Mesodermal cell (in vitro differentiated cells): ENCODE data around the gene DNM2.
"Not testable (repeated sequence)": the region's sequence is repeated elsewhere in the genome, so short reads cannot be mapped to it uniquely, and the experiment has no call there.

Experiments
- H3K27ac ChIP-seq: 2 replicates; pipeline ENCODE4 v1.7.0; 2013; ENCODE audit warnings: mild to moderate bottlenecking, low read depth, low read length, moderate library complexity; ENCODE audit not compliant: severe bottlenecking
- H3K36me3 ChIP-seq: 2 replicates; pipeline ENCODE4 v1.7.1; 2013; ENCODE audit warnings: mild to moderate bottlenecking, low read length, moderate library complexity; ENCODE audit not compliant: control insufficient read depth, insufficient read depth
- H3K4me1 ChIP-seq: one replicate; pipeline ENCODE4 v1.7.1; 2013; ENCODE audit warnings: mild to moderate bottlenecking, low read length; ENCODE audit not compliant: insufficient read depth, control insufficient read depth, poor library complexity, severe bottlenecking
- H3K4me3 ChIP-seq: 2 replicates; pipeline ENCODE4 v1.7.0; 2013; ENCODE audit warnings: low read length, control low read depth, mild to moderate bottlenecking; ENCODE audit not compliant: insufficient read depth, poor library complexity, severe bottlenecking; ENCODE audit errors: extremely low read depth
- H3K9me3 ChIP-seq: 2 replicates; pipeline ENCODE4 v1.7.1; 2013; ENCODE audit warnings: mild to moderate bottlenecking, low read length, moderate library complexity; ENCODE audit not compliant: control insufficient read depth
- WGBS, 2 experiments: methylation state at CpG; one replicate each; pipeline ENCODE4 v1.1.5; 2013; ENCODE audit warnings: missing lambda C conversion rate in 2 of 2; ENCODE audit not compliant: insufficient coverage in 2 of 2; 5-methylcytosine and 5-hydroxymethylcytosine counted together

DNM2 gene

GRCh38 chr19:10856899-10857298 is 139.0 kb downstream of the DNM2 start:
- not testable (repeated sequence) for H3K4me1 ChIP-seq, H3K9me3 ChIP-seq, H3K27ac ChIP-seq, H3K36me3 ChIP-seq, H3K4me3 ChIP-seq
- no CpG with 5 or more reads among the region's 1 CpG for WGBS, 2 experiments

DNA sequence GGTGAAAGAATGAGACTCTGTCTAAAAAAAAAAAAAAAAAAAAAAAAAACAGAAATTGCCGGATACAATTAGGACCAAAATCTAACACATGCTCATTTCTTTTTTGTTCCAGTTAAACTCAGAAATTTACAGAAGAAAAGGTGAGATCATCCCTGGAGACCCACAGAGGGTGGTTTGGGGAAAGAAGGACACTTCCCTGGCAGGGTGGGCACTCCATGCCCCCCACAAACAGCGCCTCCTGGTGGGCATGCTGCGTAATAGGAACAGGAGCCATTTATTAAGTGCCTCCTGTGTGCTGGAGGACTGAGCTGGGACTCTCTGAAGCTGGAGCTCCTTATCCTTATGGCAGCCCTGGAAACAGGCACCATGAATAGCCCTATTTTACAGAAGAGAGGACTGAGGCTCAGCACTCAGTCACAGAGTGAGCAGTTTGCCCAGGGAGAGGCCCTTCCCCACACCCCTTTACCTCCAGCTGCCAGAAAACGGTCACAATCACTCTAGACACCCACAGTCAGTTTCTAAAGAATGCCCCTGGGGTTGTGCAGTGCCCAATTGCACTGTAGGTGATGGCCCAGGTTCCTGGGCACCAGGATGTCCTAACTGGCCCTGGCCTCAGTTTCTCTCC is 140.4 kb downstream of the DNM2 start:
- no peaks in the 10 kb centered on the region for H3K36me3 ChIP-seq
- no peak overlapping the region for H3K27ac ChIP-seq
- H3K4me3 ChIP-seq, result no peak overlapping the region
- peaks cover 7% of the 10 kb centered on the region for H3K4me1 ChIP-seq
- H3K9me3 ChIP-seq, result no peaks in the 10 kb centered on the region
- 0% methylated on average over 2 of the region's 4 CpGs for WGBS, 2 experiments

DNA sequence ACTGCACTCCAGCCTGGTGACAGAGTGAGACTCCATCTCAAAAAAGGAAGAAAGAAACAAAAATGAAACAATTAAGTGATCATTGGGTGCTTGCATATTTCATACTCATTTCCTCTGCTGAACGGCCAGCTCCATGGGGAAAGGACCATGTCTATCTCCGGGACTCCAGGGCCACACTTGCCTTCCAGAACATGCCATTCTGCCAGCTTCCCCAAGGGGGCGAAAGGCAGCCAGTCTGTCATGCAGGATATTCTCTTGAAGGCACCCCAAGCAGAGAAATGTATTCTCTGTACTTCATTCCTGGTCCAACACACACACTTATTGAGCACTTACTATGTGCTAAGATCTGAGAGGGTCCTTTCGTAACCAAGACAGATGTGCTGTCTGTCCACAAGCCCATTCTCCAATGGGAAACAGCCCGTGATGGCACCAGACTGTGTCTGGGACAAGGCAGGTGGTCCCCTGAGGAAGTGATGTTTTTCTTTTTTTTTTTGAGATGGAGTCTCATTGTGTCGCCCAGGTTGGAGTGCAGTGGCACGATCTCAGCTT is 143.3 kb downstream of the DNM2 start:
- 59 to 81% methylated on average over 3 to 5 of the region's 7 CpGs for WGBS, 2 experiments
- Histone ChIP-seq H3K4me1 (peaks cover 7% of the 10 kb centered on the region), H3K36me3 (no peaks in the 10 kb centered on the region), H3K4me3 (no peak overlapping the region), H3K9me3 (no peaks in the 10 kb centered on the region), H3K27ac (no peak overlapping the region)

GRCh38 chr19:10862561-10863106 is 144.8 kb downstream of the DNM2 start:
- WGBS, 2 experiments, result 93 to 94% methylated on average over 6 of the region's 6 CpGs
- Histone ChIP-seq H3K4me3 (no peak overlapping the region), H3K27ac (peak overlapping the region; percentile 66), H3K4me1 (peaks cover 7% of the 10 kb centered on the region), H3K9me3 (no peaks in the 10 kb centered on the region), H3K36me3 (no peaks in the 10 kb centered on the region)

DNA sequence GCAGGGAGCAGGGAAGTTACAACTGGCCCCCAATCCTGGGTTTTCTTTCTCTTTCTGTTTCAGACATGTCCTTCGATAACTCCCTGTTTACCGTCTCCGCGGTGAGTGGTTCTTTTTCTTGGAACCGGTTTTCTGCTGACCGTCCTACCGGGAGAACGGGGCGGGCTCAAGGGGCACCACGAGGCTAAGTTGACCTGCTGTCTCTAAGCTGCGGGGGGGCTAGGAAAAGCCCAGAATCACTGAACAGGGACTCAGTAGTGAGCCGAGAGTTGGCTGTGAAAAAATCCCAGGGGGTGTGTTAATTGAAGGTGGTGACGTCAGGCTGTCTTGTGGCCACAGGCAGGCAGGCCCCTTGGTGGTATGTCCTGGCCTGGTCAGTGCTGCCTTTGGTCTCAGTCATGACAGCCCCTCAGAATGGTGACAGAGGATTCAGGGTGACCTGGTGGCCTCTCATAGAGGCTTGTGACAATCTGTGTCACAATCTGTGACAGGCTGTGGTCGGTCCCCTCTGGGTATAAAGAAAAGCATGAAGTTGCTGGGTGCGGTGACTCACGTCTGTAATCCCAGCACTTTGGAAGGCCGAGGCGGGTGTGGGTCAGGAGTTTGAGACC is 145.3 kb downstream of the DNM2 start:
- WGBS, 2 experiments, result 65 to 79% methylated on average over 18 of the region's 18 CpGs
- H3K27ac ChIP-seq, result peak overlapping the region; percentile 66
- H3K9me3 ChIP-seq, result no peaks in the 10 kb centered on the region
- H3K4me3 ChIP-seq, result no peak overlapping the region
- no peaks in the 10 kb centered on the region for H3K36me3 ChIP-seq
- H3K4me1 ChIP-seq, result peaks cover 7% of the 10 kb centered on the region

DNA sequence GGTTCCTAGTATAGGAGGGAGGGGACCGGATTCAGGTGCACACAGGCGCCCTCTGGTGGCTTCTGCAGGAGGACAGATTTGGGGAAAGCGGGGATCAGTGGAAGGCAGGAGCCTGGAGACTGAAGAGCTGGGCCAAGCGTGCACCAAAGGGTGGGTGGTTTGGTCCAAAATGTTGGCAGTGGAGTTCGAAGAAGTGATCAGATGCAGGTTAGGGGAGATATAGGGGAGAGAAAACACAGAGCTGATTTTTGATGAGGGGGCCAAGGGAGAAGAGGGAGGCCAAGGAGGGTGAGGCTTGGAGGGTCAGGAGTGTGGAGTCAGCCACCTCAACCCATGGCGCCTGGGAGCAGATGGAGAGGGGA is 146.6 kb downstream of the DNM2 start:
- H3K36me3 ChIP-seq, result no peaks in the 10 kb centered on the region
- no peaks in the 10 kb centered on the region for H3K9me3 ChIP-seq
- no peak overlapping the region for H3K4me3 ChIP-seq
- H3K4me1 ChIP-seq, result peaks cover 7% of the 10 kb centered on the region
- 31 to 38% methylated on average over 6 of the region's 6 CpGs for WGBS, 2 experiments
- no peak overlapping the region for H3K27ac ChIP-seq

DNA sequence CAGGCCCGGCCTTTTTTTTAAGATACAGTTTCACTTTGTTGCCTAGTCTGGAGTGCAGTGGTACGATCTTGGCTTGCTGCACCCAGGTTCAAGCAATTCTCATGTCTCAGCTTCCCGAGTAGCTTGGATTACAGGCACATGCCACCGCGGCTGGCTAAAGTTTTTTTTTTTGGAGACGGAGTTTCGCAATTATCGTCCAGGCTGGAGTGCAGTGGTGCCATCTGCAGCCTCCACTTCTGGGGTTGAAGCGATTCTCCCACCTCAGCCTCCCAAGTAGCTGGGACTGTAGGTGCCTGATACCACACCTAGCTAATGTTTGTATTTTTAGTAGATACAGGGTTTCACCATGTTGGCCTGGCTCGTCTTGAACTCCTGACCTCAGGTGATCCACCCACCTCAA is 148.6 kb downstream of the DNM2 start:
- no peaks in the 10 kb centered on the region for H3K9me3 ChIP-seq
- peaks cover 7% of the 10 kb centered on the region for H3K4me1 ChIP-seq
- no peaks in the 10 kb centered on the region for H3K36me3 ChIP-seq
- no peak overlapping the region for H3K27ac ChIP-seq
- 96 to 98% methylated on average over 6 to 8 of the region's 10 CpGs for WGBS, 2 experiments
- H3K4me3 ChIP-seq, result no peak overlapping the region

GRCh38 chr19:10868872-10869547 is 151.1 kb downstream of the DNM2 start:
- H3K27ac ChIP-seq, result no peak overlapping the region
- H3K4me1 ChIP-seq, result no peaks in the 10 kb centered on the region
- H3K9me3 ChIP-seq, result no peaks in the 10 kb centered on the region
- WGBS, 2 experiments, result 86 to 96% methylated on average over 9 to 10 of the region's 10 CpGs
- H3K36me3 ChIP-seq, result no peaks in the 10 kb centered on the region
- H3K4me3 ChIP-seq, result no peak overlapping the region

DNA sequence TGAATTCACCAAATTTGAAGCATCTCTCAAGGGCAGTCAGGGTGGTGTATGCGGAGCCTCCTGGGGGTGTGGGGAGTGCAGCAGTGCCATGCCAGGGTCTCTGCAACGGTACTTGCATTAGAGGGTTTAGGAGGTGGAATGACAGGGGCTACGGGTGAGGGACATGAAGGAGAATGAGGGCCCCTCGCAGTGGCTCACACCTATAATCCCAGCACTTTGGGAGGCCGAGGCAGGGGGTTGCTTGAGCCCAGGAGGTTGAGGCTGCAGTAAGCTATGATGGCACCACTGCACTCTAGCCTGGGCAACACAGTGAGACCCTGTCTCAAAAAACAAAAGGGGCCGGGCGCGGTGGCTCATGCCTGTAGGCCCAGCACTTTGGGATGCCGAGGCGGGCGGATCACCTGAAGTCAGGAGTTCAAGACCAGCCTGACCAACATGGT is 152.0 kb downstream of the DNM2 start:
- H3K4me3 ChIP-seq, H3K27ac ChIP-seq, H3K36me3 ChIP-seq, H3K4me1 ChIP-seq, H3K9me3 ChIP-seq: not testable (repeated sequence)
- WGBS, 2 experiments, result 94 to 99% methylated on average over 9 to 11 of the region's 11 CpGs

DNA sequence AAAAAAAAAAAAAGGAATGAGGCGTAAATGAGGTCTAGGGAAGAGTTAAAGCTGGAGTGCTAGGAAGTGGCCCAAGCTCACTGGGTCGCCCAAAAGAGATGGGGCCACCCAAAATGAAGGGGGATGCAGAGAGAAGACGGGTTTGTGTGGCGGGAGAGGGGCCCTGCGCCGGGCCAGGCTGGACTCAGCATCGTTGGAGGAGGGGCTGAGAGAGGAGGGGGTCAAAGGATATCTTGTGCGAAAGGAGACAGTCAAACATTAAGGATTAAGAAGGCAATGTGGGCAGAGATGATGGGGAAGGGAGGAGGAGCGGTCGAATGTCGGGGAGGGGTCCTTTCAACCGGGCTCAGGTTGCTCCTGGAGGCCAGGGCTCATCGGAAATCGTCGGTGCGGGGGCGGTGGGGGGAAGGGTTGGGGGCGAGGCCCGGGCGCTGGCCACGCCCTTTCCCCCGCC is 152.6 kb downstream of the DNM2 start:
- Histone ChIP-seq H3K9me3 (no peaks in the 10 kb centered on the region), H3K27ac (peak overlapping the region; percentile 88), H3K4me1 (peaks cover 3% of the 10 kb centered on the region), H3K36me3 (no peaks in the 10 kb centered on the region), H3K4me3 (peak overlapping the region; percentile 22)
- WGBS, 2 experiments, result 3 to 6% methylated on average over 12 to 18 of the region's 22 CpGs
